ENCODE measurements around the gene CCDC71L.

The CCDC71L gene

DNA sequence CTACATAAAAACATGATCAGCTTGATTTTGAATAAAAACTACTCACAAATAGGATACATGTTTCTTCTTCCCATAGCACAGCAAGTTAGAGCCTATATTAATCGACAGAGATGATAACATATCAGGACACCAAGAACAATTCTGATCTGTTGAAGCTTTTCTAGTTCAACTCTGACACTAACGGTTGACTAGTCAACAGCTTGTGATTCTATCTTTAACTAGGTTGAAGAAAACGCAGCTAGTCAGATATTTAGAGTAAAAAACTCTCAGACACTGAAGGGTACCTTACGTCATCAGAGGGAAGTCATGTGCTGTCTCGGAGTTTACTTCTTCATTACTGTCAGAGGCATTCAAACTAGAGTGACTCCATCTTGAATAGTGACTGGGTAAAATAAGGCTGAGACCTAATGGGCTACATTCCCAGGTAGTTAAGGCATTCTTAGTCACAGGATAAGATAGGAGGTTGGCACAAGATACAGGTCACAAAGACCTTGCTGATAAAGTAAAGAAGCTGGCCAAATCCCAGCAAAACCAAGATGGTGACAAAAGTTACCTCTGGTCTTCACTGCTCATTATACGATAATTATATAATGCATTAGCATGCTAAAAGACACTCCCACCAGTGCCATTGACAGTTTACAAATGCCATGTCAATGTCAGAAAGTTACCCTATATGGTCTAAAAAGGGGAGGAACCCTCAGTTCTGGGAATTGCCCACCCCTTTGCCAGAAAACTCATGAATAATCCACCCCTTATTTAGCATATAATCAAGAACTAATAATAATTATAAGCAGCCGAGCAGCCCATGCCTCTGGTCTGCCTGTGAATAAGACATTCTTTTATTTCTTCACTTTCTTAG is 21.3 kb downstream of the CCDC71L start:
- Histone ChIP-seq H3K27ac (ENCODE audit: low read depth, low read length) (no peak overlapping the region), H3K9ac (ENCODE audit: low read depth, low read length) (no peak overlapping the region)
- WGBS: 92% methylated on average over 7 of the region's 7 CpGs

GRCh38 chr7:106635411-106635810 is 25.5 kb downstream of the CCDC71L start:
- no peak overlapping the region for H3K27ac ChIP-seq (ENCODE audit: low read depth, low read length)
- no peak overlapping the region for H3K4me3 ChIP-seq (ENCODE audit: low read length)
- 89% methylated on average over 1 of the region's 2 CpGs for WGBS
- no peaks in the 10 kb centered on the region for H3K36me3 ChIP-seq (ENCODE audit: insufficient read depth, low read length)
- H3K4me1 ChIP-seq (ENCODE audit: insufficient read depth, low read length): no peaks in the 10 kb centered on the region
- H3K27me3 ChIP-seq (ENCODE audit: insufficient read depth, low read length): no peaks in the 10 kb centered on the region
- no peaks in the 10 kb centered on the region for H3K9me3 ChIP-seq (ENCODE audit: insufficient read depth, low read depth, low read length)
- H3K9ac ChIP-seq (ENCODE audit: low read depth, low read length): no peak overlapping the region

More for the DNA sequence above, 21.3 kb downstream of the CCDC71L start:
- Histone ChIP-seq H3K27me3 (ENCODE audit: insufficient read depth, low read length) (no peaks in the 10 kb centered on the region), H3K4me3 (ENCODE audit: low read length) (no peak overlapping the region), H3K36me3 (ENCODE audit: insufficient read depth, low read length) (no peaks in the 10 kb centered on the region), H3K9me3 (ENCODE audit: insufficient read depth, low read depth, low read length) (no peaks in the 10 kb centered on the region), H3K4me1 (ENCODE audit: insufficient read depth, low read length) (no peaks in the 10 kb centered on the region)

DNA sequence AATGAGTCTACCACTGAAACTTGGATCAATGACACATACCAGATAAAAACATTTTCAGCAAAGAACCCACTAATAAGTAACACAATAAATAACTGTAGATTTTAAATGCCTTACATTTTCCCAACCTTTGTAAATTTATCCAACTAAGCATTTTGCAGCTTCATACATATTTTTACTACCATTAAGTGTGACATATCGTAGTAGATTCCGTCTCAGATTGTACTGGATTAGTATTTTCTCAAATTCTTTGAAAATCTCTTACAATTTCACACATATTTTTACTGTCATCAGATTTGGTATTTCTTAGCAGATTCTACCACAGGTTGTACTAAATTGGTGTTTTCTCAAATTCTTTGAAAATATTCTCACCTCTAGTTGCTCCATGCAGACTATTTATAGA is 26.0 kb downstream of the CCDC71L start:
- H3K27me3 ChIP-seq (ENCODE audit: insufficient read depth, low read length): no peaks in the 10 kb centered on the region
- H3K4me3 ChIP-seq (ENCODE audit: low read length): no peak overlapping the region
- H3K27ac ChIP-seq (ENCODE audit: low read depth, low read length): no peak overlapping the region
- no peaks in the 10 kb centered on the region for H3K9me3 ChIP-seq (ENCODE audit: insufficient read depth, low read depth, low read length)
- no peaks in the 10 kb centered on the region for H3K4me1 ChIP-seq (ENCODE audit: insufficient read depth, low read length)
- no peaks in the 10 kb centered on the region for H3K36me3 ChIP-seq (ENCODE audit: insufficient read depth, low read length)
- WGBS: 94% methylated on average over 2 of the region's 2 CpGs
- no peak overlapping the region for H3K9ac ChIP-seq (ENCODE audit: low read depth, low read length)

- Histone ChIP-seq H3K27me3 (ENCODE audit: insufficient read depth, low read length) (no peaks in the 10 kb centered on the region), H3K9me3 (ENCODE audit: insufficient read depth, low read depth, low read length) (no peaks in the 10 kb centered on the region), H3K27ac (ENCODE audit: low read depth, low read length) (no peak overlapping the region), H3K36me3 (ENCODE audit: insufficient read depth, low read length) (no peaks in the 10 kb centered on the region), H3K9ac (ENCODE audit: low read depth, low read length) (no peak overlapping the region), H3K4me1 (ENCODE audit: insufficient read depth, low read length) (no peaks in the 10 kb centered on the region), H3K4me3 (ENCODE audit: low read length) (no peak overlapping the region)
Measured at GRCh38 chr7:106630648-106631047, 30.3 kb downstream of the CCDC71L start.

- no peak overlapping the region for H3K27ac ChIP-seq (ENCODE audit: low read depth, low read length)
- 70% methylated on average over 2 of the region's 2 CpGs for WGBS
- no peaks in the 10 kb centered on the region for H3K27me3 ChIP-seq (ENCODE audit: insufficient read depth, low read length)
- no peaks in the 10 kb centered on the region for H3K4me1 ChIP-seq (ENCODE audit: insufficient read depth, low read length)
- no peaks in the 10 kb centered on the region for H3K9me3 ChIP-seq (ENCODE audit: insufficient read depth, low read depth, low read length)
- no peaks in the 10 kb centered on the region for H3K36me3 ChIP-seq (ENCODE audit: insufficient read depth, low read length)
- no peak overlapping the region for H3K4me3 ChIP-seq (ENCODE audit: low read length)
- no peak overlapping the region for H3K9ac ChIP-seq (ENCODE audit: low read depth, low read length)
Measured at GRCh38 chr7:106629516-106629915, 31.4 kb downstream of the CCDC71L start.

GRCh38 chr7:106626376-106627164 is 34.4 kb downstream of the CCDC71L start:
- 92% methylated on average over 6 of the region's 6 CpGs for WGBS
- H3K27ac ChIP-seq (ENCODE audit: low read depth, low read length): no peak overlapping the region
- H3K4me3 ChIP-seq (ENCODE audit: low read length): no peak overlapping the region
- no peaks in the 10 kb centered on the region for H3K36me3 ChIP-seq (ENCODE audit: insufficient read depth, low read length)
- H3K27me3 ChIP-seq (ENCODE audit: insufficient read depth, low read length): no peaks in the 10 kb centered on the region
- H3K4me1 ChIP-seq (ENCODE audit: insufficient read depth, low read length): no peaks in the 10 kb centered on the region
- H3K9ac ChIP-seq (ENCODE audit: low read depth, low read length): no peak overlapping the region
- H3K9me3 ChIP-seq (ENCODE audit: insufficient read depth, low read depth, low read length): peaks cover 6% of the 10 kb centered on the region; the same call in 1 of the 2 replicates

DNA sequence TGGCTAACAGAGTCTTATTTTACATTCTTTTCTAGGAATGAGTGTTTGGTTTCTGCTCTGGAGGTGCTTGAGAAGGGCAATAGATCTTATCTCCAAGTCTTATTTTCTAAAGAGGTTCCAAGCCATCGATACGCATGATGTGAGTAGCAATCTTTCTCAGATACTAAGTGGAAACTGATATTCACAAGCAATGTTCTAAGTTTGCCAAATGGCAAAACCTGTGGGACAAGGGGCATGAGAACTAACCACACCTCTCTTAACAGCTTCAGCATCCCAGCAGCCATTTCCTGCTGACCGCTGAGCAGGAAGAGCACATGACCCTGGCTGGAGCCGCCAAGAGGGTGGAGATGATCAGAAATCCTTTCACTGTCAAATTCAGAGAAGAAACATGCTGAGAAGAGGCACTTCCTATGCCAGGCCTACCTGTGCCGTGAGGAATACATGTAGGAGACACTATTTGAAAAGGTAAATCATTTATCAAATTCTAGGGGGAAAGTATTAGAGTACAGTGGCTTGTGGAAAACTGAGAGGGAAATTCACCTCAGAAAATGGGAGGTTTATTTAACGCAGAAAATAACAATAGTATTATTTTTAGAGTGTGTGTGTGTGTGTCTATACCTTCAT is 35.2 kb downstream of the CCDC71L start:
- H3K27ac ChIP-seq (ENCODE audit: low read depth, low read length): no peak overlapping the region
- H3K4me1 ChIP-seq (ENCODE audit: insufficient read depth, low read length): no peaks in the 10 kb centered on the region
- no peak overlapping the region for H3K9ac ChIP-seq (ENCODE audit: low read depth, low read length)
- H3K9me3 ChIP-seq (ENCODE audit: insufficient read depth, low read depth, low read length): peaks cover 10% of the 10 kb centered on the region; the same call in 1 of the 2 replicates
- WGBS: 74% methylated on average over 6 of the region's 6 CpGs
- H3K27me3 ChIP-seq (ENCODE audit: insufficient read depth, low read length): no peaks in the 10 kb centered on the region
- no peaks in the 10 kb centered on the region for H3K36me3 ChIP-seq (ENCODE audit: insufficient read depth, low read length)
- no peak overlapping the region for H3K4me3 ChIP-seq (ENCODE audit: low read length)

DNA sequence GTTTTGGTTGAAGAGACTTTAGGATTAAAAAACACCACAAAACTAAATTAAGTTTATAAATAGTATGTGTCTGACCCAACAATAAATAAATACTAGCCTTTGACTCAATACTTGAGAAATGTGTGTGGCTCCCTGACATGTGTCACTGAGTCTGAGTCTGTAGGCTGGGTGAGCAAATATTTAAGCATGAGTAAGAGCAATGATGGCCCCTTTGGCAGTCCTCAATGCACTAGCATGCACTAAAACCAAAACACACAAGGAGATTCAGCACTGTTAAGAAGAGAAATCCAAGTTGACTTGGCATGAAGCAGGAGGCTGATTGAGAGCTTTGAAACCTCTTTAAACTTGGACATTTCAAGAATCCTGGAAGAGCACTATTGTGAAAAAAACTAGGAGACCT is 37.1 kb downstream of the CCDC71L start:
- Histone ChIP-seq H3K36me3 (ENCODE audit: insufficient read depth, low read length) (no peaks in the 10 kb centered on the region), H3K9me3 (ENCODE audit: insufficient read depth, low read depth, low read length) (peaks cover 10% of the 10 kb centered on the region; the same call in 1 of the 2 replicates), H3K4me3 (ENCODE audit: low read length) (no peak overlapping the region), H3K4me1 (ENCODE audit: insufficient read depth, low read length) (no peaks in the 10 kb centered on the region), H3K27ac (ENCODE audit: low read depth, low read length) (no peak overlapping the region), H3K9ac (ENCODE audit: low read depth, low read length) (no peak overlapping the region), H3K27me3 (ENCODE audit: insufficient read depth, low read length) (no peaks in the 10 kb centered on the region)

DNA sequence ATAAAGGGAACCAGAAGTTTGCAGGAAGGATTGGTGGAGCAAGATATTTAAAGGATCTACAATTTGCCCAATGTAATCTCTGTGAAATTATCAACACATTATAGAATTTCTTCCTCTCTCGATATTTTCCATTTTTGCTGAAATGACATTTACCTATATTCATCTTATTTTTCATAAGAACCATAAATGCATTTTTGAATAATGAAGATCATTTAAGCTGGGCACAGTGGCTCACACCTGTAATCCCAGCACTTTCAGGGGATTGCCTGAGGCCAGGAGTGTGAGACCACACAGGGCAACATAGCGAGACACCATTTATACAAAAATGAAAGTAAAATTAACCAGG is 37.7 kb downstream of the CCDC71L start:
- H3K4me3 ChIP-seq (ENCODE audit: low read length): no peak overlapping the region
- H3K9ac ChIP-seq (ENCODE audit: low read depth, low read length): no peak overlapping the region
- H3K27ac ChIP-seq (ENCODE audit: low read depth, low read length): no peak overlapping the region
- 100% methylated on average over 1 of the region's 2 CpGs for WGBS
- no peaks in the 10 kb centered on the region for H3K4me1 ChIP-seq (ENCODE audit: insufficient read depth, low read length)
- no peaks in the 10 kb centered on the region for H3K36me3 ChIP-seq (ENCODE audit: insufficient read depth, low read length)
- no peaks in the 10 kb centered on the region for H3K27me3 ChIP-seq (ENCODE audit: insufficient read depth, low read length)
- H3K9me3 ChIP-seq (ENCODE audit: insufficient read depth, low read depth, low read length): peaks cover 10% of the 10 kb centered on the region; the same call in 1 of the 2 replicates

DNA sequence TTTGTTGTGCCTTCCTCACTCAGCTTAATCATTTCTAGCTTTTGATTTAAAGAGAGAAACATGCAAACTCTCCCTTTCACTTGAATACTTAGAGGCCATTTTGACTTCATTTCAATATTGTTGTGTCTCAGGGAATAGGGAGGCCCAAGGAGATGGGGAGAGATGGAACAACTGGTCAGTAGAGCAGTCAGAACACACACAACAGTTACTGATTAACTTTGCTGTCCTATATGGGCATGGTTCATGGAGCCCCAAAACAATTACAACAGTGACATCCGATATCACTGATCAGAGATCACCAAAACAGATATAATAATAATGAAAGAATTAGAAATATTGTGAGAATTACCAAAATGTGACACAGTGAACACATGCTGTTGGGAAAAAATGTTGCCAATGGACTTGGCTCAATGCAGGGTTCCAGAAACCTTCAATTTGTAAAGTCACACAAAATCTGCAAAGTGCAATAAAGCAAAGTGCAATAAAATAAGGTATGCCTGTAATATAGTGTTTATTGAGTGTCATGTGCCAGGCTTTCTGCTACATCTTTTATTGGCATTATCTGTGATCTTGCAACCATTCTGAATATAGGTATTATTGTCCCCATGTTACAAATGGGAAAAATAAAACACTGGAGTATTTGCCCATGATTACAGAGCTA is 38.2 kb downstream of the CCDC71L start:
- Histone ChIP-seq H3K27me3 (ENCODE audit: insufficient read depth, low read length) (no peaks in the 10 kb centered on the region), H3K27ac (ENCODE audit: low read depth, low read length) (no peak overlapping the region), H3K36me3 (ENCODE audit: insufficient read depth, low read length) (no peaks in the 10 kb centered on the region), H3K4me3 (ENCODE audit: low read length) (no peak overlapping the region), H3K9ac (ENCODE audit: low read depth, low read length) (no peak overlapping the region), H3K4me1 (ENCODE audit: insufficient read depth, low read length) (no peaks in the 10 kb centered on the region), H3K9me3 (ENCODE audit: insufficient read depth, low read depth, low read length) (peaks cover 10% of the 10 kb centered on the region; the same call in 1 of the 2 replicates)
- no CpG with 5 or more reads among the region's 1 CpG for WGBS

Data from HUES64 (cell line).